Mesendoderm (in vitro differentiated cells): ENCODE data around the gene CNPY4.
A peak's percentile ranks its signal among the peaks of the same experiment; 100 is the strongest.

Experiments
- DNase-seq: peaks from one replicate; pipeline ENCODE4 v3.0.0; 2013
- H2AK5ac ChIP-seq: 2 replicates; pipeline ENCODE4 v1.6.1; 2013; ENCODE audit warnings: low read length, inconsistent platforms
- H2BK120ac ChIP-seq: 2 replicates; pipeline ENCODE4 v1.6.1; 2013; ENCODE audit warnings: low read depth, mild to moderate bottlenecking, low read length, moderate library complexity, mixed read lengths
- H2BK15ac ChIP-seq: replicated peaks from 2 replicates; pipeline ENCODE4 v1.6.1; 2013; ENCODE audit warnings: low read depth, mild to moderate bottlenecking, moderate library complexity
- H2BK5ac ChIP-seq: 2 replicates; pipeline ENCODE4 v1.6.1; 2013; ENCODE audit warnings: low read length, inconsistent platforms
- H3K18ac ChIP-seq: 2 replicates; pipeline ENCODE4 v1.6.1; 2013; ENCODE audit warnings: mild to moderate bottlenecking, low read length, mixed read lengths
- H3K23ac ChIP-seq: one replicate; pipeline ENCODE4 v1.6.1; 2013; ENCODE audit warnings: low read length
- H3K27ac ChIP-seq: 2 replicates; pipeline ENCODE4 v1.5.1; 2013; ENCODE audit warnings: low read depth, mild to moderate bottlenecking, inconsistent platforms, low read length, moderate library complexity
- H3K27me3 ChIP-seq: 2 replicates; pipeline ENCODE4 v1.6.1; 2013; ENCODE audit warnings: low read length, control low read depth, mild to moderate bottlenecking, inconsistent platforms; ENCODE audit not compliant: insufficient read depth, poor library complexity
- H3K36me3 ChIP-seq: 2 replicates; pipeline ENCODE4 v1.6.1; 2013; ENCODE audit warnings: low read length, inconsistent platforms; ENCODE audit not compliant: control insufficient read depth, insufficient read depth
- H3K4ac ChIP-seq: one replicate; pipeline ENCODE4 v1.6.1; 2013; ENCODE audit warnings: low read depth, mild to moderate bottlenecking, low read length, moderate library complexity
- H3K4me1 ChIP-seq: 2 replicates; pipeline ENCODE4 v1.6.1; 2013; ENCODE audit warnings: low read depth, low read length, inconsistent platforms; ENCODE audit not compliant: control insufficient read depth
- H3K4me2 ChIP-seq: 2 replicates; pipeline ENCODE4 v1.6.1; 2013; ENCODE audit warnings: low read length
- H3K4me3 ChIP-seq: 2 replicates; pipeline ENCODE4 v1.5.1; 2013; ENCODE audit warnings: mild to moderate bottlenecking, low read length
- H3K56ac ChIP-seq: one replicate; pipeline ENCODE4 v1.6.1; 2013; ENCODE audit warnings: low read length
- H3K79me1 ChIP-seq: 2 replicates; pipeline ENCODE4 v1.6.1; 2013; ENCODE audit warnings: low read length, inconsistent platforms
- H3K79me2 ChIP-seq: 2 replicates; pipeline ENCODE4 v1.6.1; 2013; ENCODE audit warnings: mild to moderate bottlenecking, low read length; ENCODE audit not compliant: control insufficient read depth, insufficient read depth
- H3K9ac ChIP-seq: 2 replicates; pipeline ENCODE4 v1.6.1; 2013; ENCODE audit warnings: low read length, inconsistent platforms
- H4K5ac ChIP-seq: one replicate; pipeline ENCODE4 v1.6.1; 2013; ENCODE audit warnings: low read length
- H4K8ac ChIP-seq: one replicate; pipeline ENCODE4 v1.6.1; 2013; ENCODE audit warnings: low read depth, mild to moderate bottlenecking, control low read depth, low read length, moderate library complexity
- whole genome bisulfite sequencing: extraction: QIAGEN DNeasy Blood & Tissue Kit; methylation state at CpG from one replicate; pipeline ENCODE4 v1.1.7; 2013; ENCODE audit warnings: low lambda C conversion rate, missing lambda C conversion rate; ENCODE audit not compliant: insufficient coverage; ENCODE audit errors: extremely low coverage; 5-methylcytosine and 5-hydroxymethylcytosine counted together

The CNPY4 gene

GRCh38 chr7:100156331-100157068 is 37.1 kb downstream of the CNPY4 start:
- peak overlapping the region; percentile 31 for H3K4me2 ChIP-seq
- no CpG with 5 or more reads among the region's 16 CpGs for WGBS
- peak; percentile 70 for DNase-seq
- peaks cover 11% of the 10 kb centered on the region for H3K36me3 ChIP-seq
- H2BK5ac ChIP-seq, result no peak overlapping the region
- peak overlapping the region; percentile 92 for H3K9ac ChIP-seq
- no peak overlapping the region for H3K18ac ChIP-seq
- H4K5ac ChIP-seq, result no peak overlapping the region
- no peak overlapping the region for H2BK15ac ChIP-seq
- no peak overlapping the region for H3K4me3 ChIP-seq
- peaks cover 15% of the 10 kb centered on the region for H3K79me1 ChIP-seq
- H2BK120ac ChIP-seq, result no peak overlapping the region
- no peak overlapping the region for H3K4ac ChIP-seq
- no peak overlapping the region for H4K8ac ChIP-seq
- H3K56ac ChIP-seq, result peak overlapping the region; percentile 79
- peak overlapping the region; percentile 18 for H3K27ac ChIP-seq
- H2AK5ac ChIP-seq, result no peak overlapping the region
- H3K27me3 ChIP-seq, result no peaks in the 10 kb centered on the region
- H3K79me2 ChIP-seq, result no peaks in the 10 kb centered on the region
- H3K23ac ChIP-seq, result no peak overlapping the region
- H3K4me1 ChIP-seq, result peaks cover 12% of the 10 kb centered on the region

GRCh38 chr7:100157069-100157333 is 37.6 kb downstream of the CNPY4 start:
- Histone ChIP-seq H3K27ac (peak overlapping the region; percentile 18), H3K27me3 (no peaks in the 10 kb centered on the region), H3K79me1 (peaks cover 15% of the 10 kb centered on the region), H3K79me2 (no peaks in the 10 kb centered on the region), H3K36me3 (peaks cover 11% of the 10 kb centered on the region), H3K23ac (no peak overlapping the region), H2BK15ac (no peak overlapping the region), H3K18ac (no peak overlapping the region), H3K9ac (peak overlapping the region; percentile 92), H3K4me2 (peak overlapping the region; percentile 31), H3K4me1 (peaks cover 12% of the 10 kb centered on the region), H4K8ac (no peak overlapping the region), H3K4ac (no peak overlapping the region), H3K4me3 (no peak overlapping the region), H3K56ac (peak overlapping the region; percentile 79), H2BK120ac (no peak overlapping the region), H2BK5ac (no peak overlapping the region), H2AK5ac (no peak overlapping the region), H4K5ac (no peak overlapping the region)
- no CpG with 5 or more reads among the region's 5 CpGs for WGBS
- DNase-seq, result no peak

GRCh38 chr7:100157334-100158228 is 38.1 kb downstream of the CNPY4 start:
- Histone ChIP-seq H3K36me3 (peaks cover 11% of the 10 kb centered on the region), H2BK15ac (no peak overlapping the region), H2AK5ac (peak overlapping the region; percentile 9), H3K79me1 (peaks cover 15% of the 10 kb centered on the region), H3K23ac (peak overlapping the region; percentile 45), H2BK120ac (peak overlapping the region; percentile 17), H4K5ac (no peak overlapping the region), H3K4ac (peak overlapping the region; percentile 83), H4K8ac (no peak overlapping the region), H3K79me2 (no peaks in the 10 kb centered on the region), H3K9ac (peak overlapping the region; percentile 92), H3K18ac (peak overlapping the region; percentile 42), H3K4me2 (peak overlapping the region; percentile 79), H2BK5ac (no peak overlapping the region), H3K27me3 (no peaks in the 10 kb centered on the region), H3K4me1 (peaks cover 12% of the 10 kb centered on the region), H3K56ac (peak overlapping the region; percentile 86), H3K4me3 (peak overlapping the region; percentile 84), H3K27ac (peak overlapping the region; percentile 79)
- peak; percentile 89 for DNase-seq
- WGBS, result no CpG with 5 or more reads among the region's 32 CpGs

DNA sequence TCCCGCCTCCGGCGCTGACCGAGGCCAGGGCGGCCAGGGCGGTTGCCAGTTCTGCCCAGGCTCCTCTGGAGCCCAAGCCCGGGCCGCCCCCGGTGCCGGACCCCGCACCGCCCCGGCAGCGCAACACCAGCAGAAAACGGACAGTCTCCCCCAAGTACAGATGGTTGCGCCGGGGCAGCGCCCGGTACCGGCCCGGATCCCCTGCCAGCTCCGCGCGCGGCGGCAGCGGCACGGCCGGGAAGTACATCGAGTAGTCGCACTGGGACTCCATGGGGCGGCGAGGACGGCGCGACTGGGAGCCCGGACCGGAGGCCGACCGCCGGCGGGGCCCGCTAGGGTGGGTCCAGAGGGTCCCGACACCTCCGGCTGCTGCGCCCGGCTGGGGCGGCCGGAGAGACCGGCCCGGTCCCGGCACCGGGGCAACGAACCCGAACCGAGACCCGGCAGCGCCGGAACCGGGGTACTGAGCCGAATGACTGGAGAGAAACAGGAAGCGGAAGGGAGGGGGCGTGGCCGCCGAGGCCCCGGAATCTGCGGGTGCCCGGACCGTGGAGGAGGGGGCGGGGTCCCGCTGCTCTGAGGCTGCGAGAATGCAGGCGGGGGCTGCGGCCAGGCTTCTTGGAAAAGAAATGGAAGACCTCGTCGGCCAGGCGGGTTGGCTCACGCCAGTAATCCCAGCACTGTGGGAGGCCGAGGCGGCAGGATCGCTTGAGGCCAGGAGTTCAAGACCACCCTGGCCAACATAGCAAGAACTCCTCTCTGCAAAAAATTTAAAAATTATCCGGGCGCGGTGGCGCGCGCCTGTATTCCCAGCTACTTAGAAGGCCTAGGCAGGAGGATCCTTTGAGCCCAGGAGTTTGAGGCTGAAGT is 39.0 kb downstream of the CNPY4 start, which contains the start of gene TRAPPC14:
TSS of gene TRAPPC14 (minus strand) at position 495 of the 870 bp plus-strand sequence. CDS start at position 271, 224 bp downstream.
- peak; percentile 94 for DNase-seq
- no CpG with 5 or more reads among the region's 87 CpGs for WGBS

DNA sequence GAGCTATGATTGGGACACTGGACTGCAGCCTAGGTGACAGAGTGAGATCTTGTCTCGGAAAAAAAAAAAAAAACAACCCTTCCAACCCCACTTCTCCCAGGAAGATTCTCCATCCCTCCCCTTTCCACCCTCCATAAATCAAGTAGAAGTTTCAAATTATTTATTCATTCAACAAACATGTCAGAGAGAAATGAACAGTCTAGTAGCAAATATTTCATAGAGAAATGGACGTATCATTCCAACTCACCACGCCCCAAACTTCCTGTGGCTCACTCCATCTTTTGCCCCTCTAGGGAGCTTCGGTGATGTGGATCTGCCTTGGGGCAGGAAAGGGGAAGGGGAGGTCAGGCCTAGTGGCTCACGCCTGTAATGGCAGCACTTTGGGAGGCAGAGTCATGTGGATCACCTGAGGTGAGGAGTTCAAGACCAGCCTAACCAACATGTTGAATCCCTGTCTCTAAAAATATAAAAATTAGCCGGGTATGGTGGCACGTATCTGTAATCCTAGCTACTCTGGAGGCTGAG is 39.7 kb downstream of the CNPY4 start:
- Histone ChIP-seq H3K4me3 (no peak overlapping the region), H3K79me1 (peaks cover 15% of the 10 kb centered on the region), H3K4me2 (no peak overlapping the region), H3K56ac (peak overlapping the region; percentile 66), H3K18ac (no peak overlapping the region), H3K4me1 (peaks cover 10% of the 10 kb centered on the region), H4K8ac (no peak overlapping the region), H3K27me3 (no peaks in the 10 kb centered on the region), H3K27ac (peak overlapping the region; percentile 27), H3K23ac (no peak overlapping the region), H3K4ac (no peak overlapping the region), H4K5ac (no peak overlapping the region), H3K36me3 (peaks cover 11% of the 10 kb centered on the region), H2AK5ac (no peak overlapping the region), H3K9ac (peak overlapping the region; percentile 62), H2BK120ac (no peak overlapping the region), H2BK15ac (no peak overlapping the region), H3K79me2 (no peaks in the 10 kb centered on the region), H2BK5ac (no peak overlapping the region)
- DNase-seq, result peak; percentile 68
- WGBS, result no CpG with 5 or more reads among the region's 7 CpGs

More for the DNA sequence above, 39.0 kb downstream of the CNPY4 start, which contains the start of gene TRAPPC14:
- peak within 1 kb of the TSS; percentile 79 for H3K27ac ChIP-seq
- no peak within 1 kb of the TSS for H2BK5ac ChIP-seq
- H3K23ac ChIP-seq, result peak within 1 kb of the TSS; percentile 45
- no peaks in the 10 kb centered on the region for H3K27me3 ChIP-seq
- peak within 1 kb of the TSS; percentile 42 for H4K8ac ChIP-seq
- peak within 1 kb of the TSS; percentile 42 for H3K18ac ChIP-seq
- H3K79me2 ChIP-seq, result no peaks in the 10 kb centered on the region
- H3K9ac ChIP-seq, result peak within 1 kb of the TSS; percentile 92
- peak within 1 kb of the TSS; percentile 84 for H3K4me3 ChIP-seq
- no peak within 1 kb of the TSS for H2BK15ac ChIP-seq
- H3K79me1 ChIP-seq, result peaks cover 15% of the 10 kb centered on the region
- H4K5ac ChIP-seq, result no peak within 1 kb of the TSS
- peaks cover 12% of the 10 kb centered on the region for H3K4me1 ChIP-seq
- peak within 1 kb of the TSS; percentile 9 for H2AK5ac ChIP-seq
- peaks cover 11% of the 10 kb centered on the region for H3K36me3 ChIP-seq
- H3K56ac ChIP-seq, result peak within 1 kb of the TSS; percentile 86
- H2BK120ac ChIP-seq, result peak within 1 kb of the TSS; percentile 17
- peak within 1 kb of the TSS; percentile 83 for H3K4ac ChIP-seq
- peak within 1 kb of the TSS; percentile 79 for H3K4me2 ChIP-seq
